Panc1 (cell line): ENCODE measurements around the gene USP15. TPM values are rescaled to one million over a fixed set of nuclear protein-coding genes. Genes with fewer than 3 reads are reported as not detected.
"Not testable (repeated sequence)": the region's sequence is repeated elsewhere in the genome, so short reads cannot be mapped to it uniquely, and the experiment has no call there.

Source experiments
- ATAC-seq: fragments of 200-7000 bp; cut with Tn5 transposase; 2 replicates; pipeline ENCODE4 v1.9.1; 2020; ENCODE audit warnings: mild to moderate bottlenecking, moderate library complexity
- BruUV-seq: library from RNA; stranded (reverse); fragments of 400-500 nt; replicated peaks from 2 replicates; lab custom pipeline; 2021; lab: Mats Ljungman, UMichigan
- CTCF ChIA-PET: fragments of 300-600 bp; sonication (Branson Sonifier 250); formaldehyde crosslinking; loops from one replicate; lab custom pipeline; 2022; ENCODE audit warnings: antibody characterized with exemption; lab: Charles Lee
- POLR2A ChIA-PET: fragments of 300-600 bp; sonication (Branson Sonifier 250); formaldehyde crosslinking; loops from one replicate; lab custom pipeline; 2022; ENCODE audit warnings: antibody characterized with exemption; lab: Charles Lee
- DNase-seq: peaks from one replicate; pipeline ENCODE4 v3.0.0-alpha.2; 2010; ENCODE audit warnings: low read depth, low spot score
- H3K27ac ChIP-seq: 2 replicates; pipeline ENCODE4 v1.5.1; 2011; ENCODE audit warnings: mild to moderate bottlenecking, low read length, inconsistent platforms
- H3K27me3 ChIP-seq: fragments of 200-500 bp; sonication (Bioruptor generic); 2 replicates; pipeline ENCODE4 v1.6.0; 2014; ENCODE audit warnings: low read length, inconsistent platforms; ENCODE audit not compliant: control insufficient read depth, insufficient read depth
- H3K36me3 ChIP-seq: fragments of 200-500 bp; sonication (Bioruptor generic); 2 replicates; pipeline ENCODE4 v1.5.1; 2014; ENCODE audit warnings: inconsistent platforms, mild to moderate bottlenecking, low read length, moderate library complexity; ENCODE audit not compliant: control insufficient read depth, insufficient read depth
- H3K4me1 ChIP-seq: 2 replicates; pipeline ENCODE4 v1.5.1; 2011; ENCODE audit warnings: inconsistent platforms, mild to moderate bottlenecking, low read length, moderate library complexity; ENCODE audit not compliant: control insufficient read depth, insufficient read depth
- H3K4me3 ChIP-seq, 2 experiments: 2 replicates each; pipeline ENCODE4 v1.5.1; 2011 to 2012; ENCODE audit warnings: low read depth in 2 of 2, low read length in 2 of 2, mild to moderate bottlenecking in 2 of 2, inconsistent platforms in 1 of 2, moderate library complexity in 1 of 2
- H3K9me3 ChIP-seq: fragments of 200-500 bp; sonication (Bioruptor generic); 2 replicates; pipeline ENCODE4 v1.5.1; 2014; ENCODE audit warnings: low read depth, mild to moderate bottlenecking, inconsistent platforms, low read length, moderate library complexity; ENCODE audit not compliant: control insufficient read depth, insufficient read depth
- POLR2AphosphoS5 ChIP-seq: IDR thresholded peaks from 2 replicates; pipeline ENCODE4 v1.6.1; 2012; ENCODE audit warnings: mild to moderate bottlenecking, low read depth, low read length, moderate library complexity
- REST ChIP-seq, 2 experiments: IDR thresholded peaks; 2 replicates each; pipeline ENCODE4 v1.6.1; 2011 to 2012; ENCODE audit warnings: low read depth in 2 of 2, control low read depth in 1 of 2, low read length in 1 of 2, mild to moderate bottlenecking in 1 of 2, moderate library complexity in 1 of 2; ENCODE audit not compliant: insufficient read depth in 1 of 2
- SIN3A ChIP-seq: IDR thresholded peaks from 2 replicates; pipeline ENCODE4 v1.6.1; 2012; ENCODE audit warnings: low read depth, mild to moderate bottlenecking, low read length, moderate library complexity, borderline replicate concordance; ENCODE audit not compliant: insufficient read depth
- TCF7L2 ChIP-seq: IDR thresholded peaks from 2 replicates; pipeline ENCODE4 v1.6.1; 2011; ENCODE audit warnings: mild to moderate bottlenecking, low read depth, low read length, inconsistent platforms
- in situ Hi-C: cut with HindIII; loops from 2 replicates; pipeline ENCODE4 v1.10.0; 2016; ENCODE audit warnings: low sequenced_read_pairs, low pct_unique_long_range_greater_than_20kb
- intact Hi-C: fragments of 100-400 bp; cut with micrococcal nuclease; formaldehyde crosslinking; loops from one replicate; pipeline ENCODE4 v1.10.0; 2022; ENCODE audit not compliant: unreplicated experiment
- total RNA-seq: library from RNA; stranded (reverse); gene quantifications from one replicate; pipeline ENCODE4 v1.2.1, GENCODE V29; 2021; ENCODE audit not compliant: unreplicated experiment
- TF ChIP-seq, protein P1 (sequence below): fragments of 450-650 bp; IDR thresholded peaks from 2 replicates; pipeline ENCODE4 v1.5.1; 2017; ENCODE audit warnings: mild to moderate bottlenecking

USP15 gene
- total RNA-seq, 1 experiment from 2014 or later, result 35.4 TPM

DNA sequence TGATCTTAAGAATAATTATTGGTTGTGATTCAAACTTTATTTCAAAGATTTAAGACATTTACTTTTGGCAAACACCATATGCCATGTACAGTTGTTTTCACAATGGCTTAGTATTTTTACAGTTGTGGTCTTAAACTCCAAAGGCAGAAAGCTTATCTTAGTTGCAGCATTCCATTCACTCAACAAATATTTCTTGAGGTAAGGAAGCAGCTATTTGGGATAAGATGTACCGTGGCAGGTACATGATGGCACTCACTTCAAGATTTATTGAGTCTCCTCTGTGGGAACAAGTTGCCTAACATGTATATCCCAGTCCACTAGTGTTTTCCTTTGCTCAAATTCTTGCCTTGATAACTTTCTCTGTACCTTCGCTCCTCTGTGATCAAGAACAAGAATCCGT, 198.4 kb downstream of the USP15 start:
- no TSS peak for BruUV-seq
- Histone ChIP-seq H3K9me3 (peaks cover 6% of the 10 kb centered on the region; the same call in 1 of the 2 replicates), H3K27ac (no peak overlapping the region), H3K27me3 (no peaks in the 10 kb centered on the region), H3K4me3 (no peak overlapping the region), H3K4me1 (no peaks in the 10 kb centered on the region), H3K36me3 (no peaks in the 10 kb centered on the region)
- no peak for DNase-seq
- no peak for ATAC-seq
- intact Hi-C loops (no loop called here), in situ Hi-C loops (no loop called here)
- TF ChIP-seq TCF7L2 (no peak), REST (IDR thresholded peaks at IDR 0.05; ENCODE audit: insufficient read depth in 1 of 2, low read depth in 2 of 2, low read length in 1 of 2) (no peak), SIN3A (no peak), POLR2AphosphoS5 (no peak)
- TF ChIP-seq, protein P1, sequence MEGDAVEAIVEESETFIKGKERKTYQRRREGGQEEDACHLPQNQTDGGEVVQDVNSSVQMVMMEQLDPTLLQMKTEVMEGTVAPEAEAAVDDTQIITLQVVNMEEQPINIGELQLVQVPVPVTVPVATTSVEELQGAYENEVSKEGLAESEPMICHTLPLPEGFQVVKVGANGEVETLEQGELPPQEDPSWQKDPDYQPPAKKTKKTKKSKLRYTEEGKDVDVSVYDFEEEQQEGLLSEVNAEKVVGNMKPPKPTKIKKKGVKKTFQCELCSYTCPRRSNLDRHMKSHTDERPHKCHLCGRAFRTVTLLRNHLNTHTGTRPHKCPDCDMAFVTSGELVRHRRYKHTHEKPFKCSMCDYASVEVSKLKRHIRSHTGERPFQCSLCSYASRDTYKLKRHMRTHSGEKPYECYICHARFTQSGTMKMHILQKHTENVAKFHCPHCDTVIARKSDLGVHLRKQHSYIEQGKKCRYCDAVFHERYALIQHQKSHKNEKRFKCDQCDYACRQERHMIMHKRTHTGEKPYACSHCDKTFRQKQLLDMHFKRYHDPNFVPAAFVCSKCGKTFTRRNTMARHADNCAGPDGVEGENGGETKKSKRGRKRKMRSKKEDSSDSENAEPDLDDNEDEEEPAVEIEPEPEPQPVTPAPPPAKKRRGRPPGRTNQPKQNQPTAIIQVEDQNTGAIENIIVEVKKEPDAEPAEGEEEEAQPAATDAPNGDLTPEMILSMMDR, result no peak
- CTCF ChIA-PET, result no interaction called here
- POLR2A ChIA-PET, result no interaction called here

DNA sequence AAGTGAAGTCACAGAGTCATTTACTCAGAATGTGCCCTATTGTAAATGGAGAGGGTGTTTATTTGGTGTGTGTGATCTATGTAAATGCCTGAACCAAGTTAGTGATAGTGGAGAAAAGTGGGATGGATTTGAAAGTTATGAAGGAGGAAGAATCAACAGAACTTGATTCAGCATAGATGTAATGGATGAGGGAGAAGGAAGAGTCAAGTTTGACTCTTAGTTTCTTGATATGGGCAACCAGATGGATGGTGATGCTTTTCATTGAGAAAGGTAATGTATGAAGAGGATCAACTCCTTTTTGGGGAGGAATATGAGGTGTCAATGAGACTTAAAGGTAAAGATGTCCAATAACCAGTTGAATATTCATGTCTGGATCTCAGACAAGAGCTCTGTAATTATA, 199.8 kb downstream of the USP15 start:
- ATAC-seq, result no peak
- intact Hi-C loops (no loop called here), in situ Hi-C loops (no loop called here)
- Histone ChIP-seq H3K27ac (no peak overlapping the region), H3K9me3 (peaks cover 10% of the 10 kb centered on the region; the same call in 1 of the 2 replicates), H3K27me3 (no peaks in the 10 kb centered on the region), H3K4me3 (no peak overlapping the region), H3K4me1 (no peaks in the 10 kb centered on the region), H3K36me3 (no peaks in the 10 kb centered on the region)
- POLR2A ChIA-PET, result no interaction called here
- TF ChIP-seq REST (IDR thresholded peaks at IDR 0.05; ENCODE audit: insufficient read depth in 1 of 2, low read depth in 2 of 2, low read length in 1 of 2), result no peak
- TF ChIP-seq SIN3A, result no peak
- TF ChIP-seq POLR2AphosphoS5, result no peak
- no peak for TF ChIP-seq TCF7L2
- TF ChIP-seq, protein P1, result no peak
- DNase-seq, result no peak
- CTCF ChIA-PET, result no interaction called here
- BruUV-seq, result no TSS peak

- in situ Hi-C loops, POLR2A ChIA-PET, H3K36me3 ChIP-seq, H3K27me3 ChIP-seq, CTCF ChIA-PET, H3K4me1 ChIP-seq, intact Hi-C loops, H3K27ac ChIP-seq, H3K4me3 ChIP-seq, DNase-seq, H3K9me3 ChIP-seq, ATAC-seq, BruUV-seq: not testable (repeated sequence)
These were observed 201.1 kb downstream of the USP15 start for GRCh38 chr12:62461171-62461837.
